Heart right ventricle (tissue), 16 donors: ENCODE results near the gene AKAP13. TPM values are rescaled to one million over a fixed set of nuclear protein-coding genes. Genes with fewer than 3 reads are reported as not detected.

Source experiments
- ATAC-seq, 8 donors: fragments of 200-7000 bp; cut with Tn5 transposase; one replicate each; pipeline ENCODE4 v1.9.1; 2020; ENCODE audit warnings: mild to moderate bottlenecking in 8 of 8, moderate library complexity in 8 of 8, moderate number of reproducible peaks in 1 of 8
- DNase-seq, 2 donors: peaks; one replicate each; pipeline ENCODE4 v3.0.0-alpha.2; 2020
- H3K27ac ChIP-seq, 10 donors: fragments of 200-600 bp; sonication (generic) in 2 of 10; one replicate each; pipeline versions ENCODE4 v1.5.0 to v1.8.0; 2020 to 2022; ENCODE audit warnings: mild to moderate bottlenecking in 3 of 10
- H3K27me3 ChIP-seq, 7 donors: fragments of 200-600 bp; one replicate each; pipeline ENCODE4 v1.8.0; 2021 to 2022; ENCODE audit warnings: mild to moderate bottlenecking in 2 of 7
- H3K36me3 ChIP-seq, 9 donors: fragments of 200-600 bp; sonication (generic) in 1 of 9; one replicate each; pipeline versions ENCODE4 v1.5.0 to v1.8.0; 2020 to 2022; ENCODE audit warnings: mild to moderate bottlenecking in 2 of 9
- H3K4me1 ChIP-seq, 9 donors: fragments of 200-600 bp; sonication (generic) in 1 of 9; one replicate each; pipeline versions ENCODE4 v1.5.0 to v1.8.0; 2020 to 2022; ENCODE audit warnings: mild to moderate bottlenecking in 4 of 9
- H3K4me3 ChIP-seq, 10 donors: fragments of 200-600 bp; sonication (generic) in 2 of 10; one replicate each; pipeline versions ENCODE4 v1.5.0 to v1.8.0; 2020 to 2022; ENCODE audit warnings: mild to moderate bottlenecking in 7 of 10, moderate library complexity in 2 of 10
- H3K9me3 ChIP-seq, 11 donors: fragments of 200-600 bp in 10 of 11; sonication (generic) in 2 of 11; one replicate each; pipeline versions ENCODE4 v1.5.0 to v1.8.0; 2013 to 2022; ENCODE audit warnings: mild to moderate bottlenecking in 2 of 11, control low read depth in 1 of 11, moderate library complexity in 1 of 11
- CTCF ChIP-seq, 9 donors: fragments of 200-600 bp; sonication (generic) in 2 of 9; IDR thresholded peaks; one replicate each; pipeline versions ENCODE4 v1.5.0 to v1.8.0; 2021 to 2022; ENCODE audit warnings: antibody characterized with exemption in 9 of 9, mild to moderate bottlenecking in 5 of 9, moderate library complexity in 1 of 9
- WGBS, 2 donors: extraction: QIAGEN DNeasy Blood & Tissue Kit; methylation state at CpG; one replicate each; pipeline ENCODE4 v1.1.7; 2013; ENCODE audit warnings: inconsistent platforms in 1 of 2; 5-methylcytosine and 5-hydroxymethylcytosine counted together
- intact Hi-C, 10 donors: fragments of 100-400 bp; cut with DNase I; formaldehyde crosslinking; loops; one replicate each; pipeline versions ENCODE4 v1.11.1 to v1.14.2; 2022
- polyA plus RNA-seq, 2 donors: library from polyadenylated mRNA; stranded (reverse); fragments of 200-250 nt; gene quantifications; one replicate each; pipeline ENCODE4 v1.2.3, GENCODE V29; 2013
- total RNA-seq, 10 donors: library from RNA; stranded (reverse); fragmentation: NEBNext Ultra II Directional in 3 of 10; extraction: Animal tissue kit (Norgen Biotek cat#: 25700) in 3 of 10; gene quantifications; one replicate each; pipeline versions ENCODE4 v1.2.1 to v1.2.4, GENCODE V29; 2021 to 2023
- donor health status: Arrhythmogenic right ventricular cardiomyopathy.
- donor health status: ischemic (EF 13 %, LVEDD 7.1; RV severe dilation, severe dysfunction).
- donor health status: healthy with polysubstance abuse.
- donor health status: DM: no; HTN: yes; CAD: no.
- donor health status: DM: no; HTN: no; CAD: no.
- donor health status: ischemic (EF 25% LVEDD 6.9; RV normal size, moderate dysfunction).
- donor health status: ischemic (EF 25% LVEDD 5.7; RV mildly dilated, moderate dysfunction).
- donor health status: healthy.
- donor health status: DM: yes; HTN: yes; CAD: no.
- donor health status: Ischemic cardiomyopathy.
- donor health status: ischemic (EF 35%, LVEDD 5.7; RV mildly dilated, moderate dysfunction).
- donor health status: nonischemic (EF 11% LVEDD 7.7; RV severe dilation, severe dysfunction).
- donor health status: DM: yes; HTN: yes; CAD: no.
- donor health status: PGD.
- donor health status: ischemic (EF 29% LVEDD 5.4; RV normal size, mild dysfunction).
- donor health status: nonischemic (EF 23%, LVEDD 6.1; RV moderate dilation, normal function).

The AKAP13 gene
- total and polyA plus RNA-seq, 12 donors: 89.3 to 645 (median 480) TPM

GRCh38 chr15:85417276-85417675, 36.9 kb downstream of the AKAP13 start:
- Histone ChIP-seq H3K4me1 (peaks cover 3 to 92% (median 50%) of the 10 kb centered on the region in 9 donors), H3K4me3 (no peak overlapping the region), H3K9me3 (no peaks in the 10 kb centered on the region), H3K36me3 (peaks cover 0 to 6% (median 0%) of the 10 kb centered on the region in 9 donors), H3K27me3 (no peaks in the 10 kb centered on the region), H3K27ac (peak overlapping the region in 2 of 10 donors; percentile 8 to 22)
- DNase-seq (no peak), ATAC-seq (no peak)
- intact Hi-C loops: loop anchor here in 4 of 10 donors (5.0 to 10.0 kb wide), 3 partner anchors 82 to 122 kb away; no protein-coding TSS in a partner anchor
- 92 to 93% methylated on average over 5 of the region's 5 CpGs for WGBS, 2 donors
- no peak for TF ChIP-seq CTCF (IDR thresholded peaks at IDR 0.05)

GRCh38 chr15:85419161-85419560, 38.8 kb downstream of the AKAP13 start:
- Histone ChIP-seq H3K9me3 (no peaks in the 10 kb centered on the region), H3K36me3 (peaks cover 0 to 6% (median 0%) of the 10 kb centered on the region in 9 donors), H3K4me3 (no peak overlapping the region), H3K27ac (no peak overlapping the region), H3K27me3 (no peaks in the 10 kb centered on the region), H3K4me1 (peaks cover 4 to 92% (median 50%) of the 10 kb centered on the region in 9 donors)
- WGBS, 2 donors: 62 to 73% methylated on average over 5 of the region's 5 CpGs
- DNase-seq (no peak), ATAC-seq (no peak)
- intact Hi-C loops: loop anchor here in 4 of 10 donors (5.0 to 10.0 kb wide), 3 partner anchors 84 to 124 kb away; no protein-coding TSS in a partner anchor
- no peak for TF ChIP-seq CTCF (IDR thresholded peaks at IDR 0.05)

- Histone ChIP-seq H3K9me3 (no peaks in the 10 kb centered on the region), H3K27me3 (no peaks in the 10 kb centered on the region), H3K36me3 (no peaks in the 10 kb centered on the region), H3K4me1 (peaks cover 4 to 94% (median 62%) of the 10 kb centered on the region in 9 donors), H3K27ac (peak overlapping the region in 8 of 10 donors; percentile 1 to 64 (median 50)), H3K4me3 (no peak overlapping the region)
- no peak for TF ChIP-seq CTCF (IDR thresholded peaks at IDR 0.05)
- DNase-seq (no peak), ATAC-seq (peak; percentile 26 to 70 (median 66))
- WGBS, 2 donors: 64 to 67% methylated on average over 10 of the region's 10 CpGs
- intact Hi-C loops: no loop called here
Observed at GRCh38 chr15:85421116-85421925, 40.9 kb downstream of the AKAP13 start.

- DNase-seq: no peak
- peaks cover 4 to 85% (median 60%) of the 10 kb centered on the region in 9 donors for H3K4me1 ChIP-seq
- no peaks in the 10 kb centered on the region for H3K27me3 ChIP-seq
- no peaks in the 10 kb centered on the region for H3K9me3 ChIP-seq
- peak overlapping the region in 1 of 10 donors; percentile 60 for H3K27ac ChIP-seq
- H3K36me3 ChIP-seq: no peaks in the 10 kb centered on the region
- intact Hi-C loops: no loop called here
- no peak for ATAC-seq
- H3K4me3 ChIP-seq: no peak overlapping the region
- WGBS, 2 donors: 76 to 84% methylated on average over 2 of the region's 2 CpGs
- TF ChIP-seq CTCF (IDR thresholded peaks at IDR 0.05): no peak
Observed at GRCh38 chr15:85422607-85423006, 42.2 kb downstream of the AKAP13 start.
